Lower leg skin (tissue), 3 donors: Measurements from ENCODE around the gene CYP4A22.
"Not testable (repeated sequence)": the region's sequence is repeated elsewhere in the genome, so short reads cannot be mapped to it uniquely, and the experiment has no call there.

ENCODE experiments used
- CTCF ChIP-seq, 3 donors: fragments of 450-650 bp; IDR thresholded peaks; one replicate each; pipeline ENCODE4 v1.5.1; 2016; ENCODE audit warnings: antibody characterized with exemption in 3 of 3, mild to moderate bottlenecking in 3 of 3, moderate library complexity in 2 of 3
- POLR2A ChIP-seq, 2 donors: fragments of 450-650 bp; IDR thresholded peaks; one replicate each; pipeline ENCODE4 v1.6.1; 2016 to 2017; ENCODE audit warnings: antibody characterized with exemption in 2 of 2, mild to moderate bottlenecking in 1 of 2, moderate library complexity in 1 of 2

GRCh38 chr1:47121039-47121438, 16.2 kb upstream of the CYP4A22 start:
- TF ChIP-seq CTCF, POLR2A (IDR thresholded peaks at IDR 0.05): not testable (repeated sequence)
